Measurements from ENCODE around the gene ALG3.

Gene ALG3

GRCh38 chr3:184237211-184237610 is 11.6 kb downstream of the ALG3 start:
- TF ChIP-seq TEAD4 (IDR thresholded peaks at IDR 0.05) = no peak

- TF ChIP-seq TEAD4 (IDR thresholded peaks at IDR 0.05) (no peak), NFIC (IDR thresholded peaks at IDR 0.05) (no peak), TCF12 (IDR thresholded peaks at IDR 0.05; ENCODE audit: low read depth) (no peak), RAD21 (IDR thresholded peaks at IDR 0.05; ENCODE audit: low read depth) (no peak)
These were observed 12.1 kb downstream of the ALG3 start for GRCh38 chr3:184236636-184237035.

GRCh38 chr3:184236033-184236410 is 12.7 kb downstream of the ALG3 start:
- TF ChIP-seq ZBTB7A (IDR thresholded peaks at IDR 0.05; ENCODE audit: low read depth) = no peak
- no peak for TF ChIP-seq NFIC (IDR thresholded peaks at IDR 0.05)

GRCh38 chr3:184235381-184236032 is 13.3 kb downstream of the ALG3 start:
- TF ChIP-seq NFIC (IDR thresholded peaks at IDR 0.05) (no peak), TAF1 (IDR thresholded peaks at IDR 0.05; ENCODE audit: low read depth) (no peak), REST (IDR thresholded peaks at IDR 0.05; ENCODE audit: low read depth) (no peak), CREB1 (IDR thresholded peaks at IDR 0.05; ENCODE audit: low read depth) (no peak), FOXM1 (IDR thresholded peaks at IDR 0.05; ENCODE audit: borderline replicate concordance, low read depth) (no peak), YY1 (IDR thresholded peaks at IDR 0.05; ENCODE audit: low read depth) (no peak), EP300 (IDR thresholded peaks at IDR 0.05; ENCODE audit: borderline replicate concordance) (no peak), TEAD4 (IDR thresholded peaks at IDR 0.05) (no peak)

- TF ChIP-seq FOXM1 (IDR thresholded peaks at IDR 0.05; ENCODE audit: borderline replicate concordance, low read depth) (no peak), TCF12 (IDR thresholded peaks at IDR 0.05; ENCODE audit: low read depth) (no peak), REST (IDR thresholded peaks at IDR 0.05; ENCODE audit: low read depth) (no peak), CREB1 (IDR thresholded peaks at IDR 0.05; ENCODE audit: low read depth) (no peak), ZBTB7A (IDR thresholded peaks at IDR 0.05; ENCODE audit: low read depth) (no peak), EGR1 (IDR thresholded peaks at IDR 0.05) (no peak), EP300 (IDR thresholded peaks at IDR 0.05; ENCODE audit: borderline replicate concordance) (no peak), CEBPB (IDR thresholded peaks at IDR 0.05) (no peak), YY1 (IDR thresholded peaks at IDR 0.05; ENCODE audit: low read depth) (no peak), TEAD4 (IDR thresholded peaks at IDR 0.05) (no peak), TAF1 (IDR thresholded peaks at IDR 0.05; ENCODE audit: low read depth) (no peak)
These were observed 13.9 kb downstream of the ALG3 start for GRCh38 chr3:184234671-184235380.

GRCh38 chr3:184234224-184234623 is 14.5 kb downstream of the ALG3 start:
- TF ChIP-seq NFIC (IDR thresholded peaks at IDR 0.05) (peak; percentile 95), TCF12 (IDR thresholded peaks at IDR 0.05; ENCODE audit: low read depth) (peak; percentile 49; the same call in 1 of the 2 replicates), USF1 (IDR thresholded peaks at IDR 0.05) (0 out of 2 replicates have a peak, but pooled peaks have one; percentile 21), TEAD4 (IDR thresholded peaks at IDR 0.05) (peak; percentile 23; the same call in 1 of the 2 replicates), MAX (IDR thresholded peaks at IDR 0.05) (peak; percentile 68), ZBTB7A (IDR thresholded peaks at IDR 0.05; ENCODE audit: low read depth) (0 out of 2 replicates have a peak, but pooled peaks have one; percentile 51), REST (IDR thresholded peaks at IDR 0.05; ENCODE audit: low read depth) (no peak), FOXM1 (IDR thresholded peaks at IDR 0.05; ENCODE audit: borderline replicate concordance, low read depth) (no peak), EP300 (IDR thresholded peaks at IDR 0.05; ENCODE audit: borderline replicate concordance) (peak; percentile 40; the same call in 1 of the 2 replicates), YY1 (IDR thresholded peaks at IDR 0.05; ENCODE audit: low read depth) (peak; percentile 49; the same call in 1 of the 2 replicates), CEBPB (IDR thresholded peaks at IDR 0.05) (peak; percentile 33; the same call in 1 of the 2 replicates), CREB1 (IDR thresholded peaks at IDR 0.05; ENCODE audit: low read depth) (no peak), RAD21 (IDR thresholded peaks at IDR 0.05; ENCODE audit: low read depth) (peak; percentile 43; the same call in 1 of the 2 replicates)

All from Ishikawa (cell line).